ENCODE measurements around the gene TH. TPM values are rescaled to one million over a fixed set of nuclear protein-coding genes. Genes with fewer than 3 reads are reported as not detected.

Gene TH
- polyA plus RNA-seq, 1 donor from 2014 or later: 3.6 TPM

- Histone ChIP-seq H3K79me2 (replicated peaks; ENCODE audit: insufficient read depth, low read length) (no peaks in the 10 kb centered on the region), H3K27me3 (ENCODE audit: insufficient read depth, low read depth, low read length) (no peaks in the 10 kb centered on the region), H3K9ac (ENCODE audit: low read length) (no peak overlapping the region), H4K20me1 (ENCODE audit: insufficient read depth) (no peaks in the 10 kb centered on the region), H3K4me2 (ENCODE audit: low read length) (no peak overlapping the region), H3K9me3 (ENCODE audit: low read length) (no peaks in the 10 kb centered on the region), H3K4me3 (ENCODE audit: low read length) (no peak overlapping the region), H2AFZ (ENCODE audit: low read depth, low read length) (no peak overlapping the region), H3K36me3 (ENCODE audit: insufficient read depth, low read length) (no peaks in the 10 kb centered on the region), H3K27ac (ENCODE audit: low read length) (no peak overlapping the region), H3F3A (ENCODE audit: insufficient read depth, low read length, poor library complexity, severe bottlenecking) (no peaks in the 10 kb centered on the region), H3K9me2 (ENCODE audit: insufficient read depth, low read length) (no peaks in the 10 kb centered on the region)
- no peak for TF ChIP-seq RAD21 (conservative IDR thresholded peaks at IDR 0.05)
- no peak for TF ChIP-seq CTCF (IDR thresholded peaks at IDR 0.05; ENCODE audit: poor library complexity, severe bottlenecking)
- no peak for TF ChIP-seq SMC3 (conservative IDR thresholded peaks at IDR 0.05; ENCODE audit: poor library complexity)
- TF ChIP-seq EZH2 (IDR thresholded peaks at IDR 0.05; ENCODE audit: borderline replicate concordance, insufficient read depth, low read length, poor library complexity, severe bottlenecking): no peak
Measured at GRCh38 chr11:2175659-2176058, 4.0 kb upstream of the TH start.

GRCh38 chr11:2174361-2174760 is 2.7 kb upstream of the TH start:
- H3F3A ChIP-seq (ENCODE audit: insufficient read depth, low read length, poor library complexity, severe bottlenecking): no peaks in the 10 kb centered on the region
- no peak overlapping the region for H2AFZ ChIP-seq (ENCODE audit: low read depth, low read length)
- H3K9me2 ChIP-seq (ENCODE audit: insufficient read depth, low read length): no peaks in the 10 kb centered on the region
- H3K36me3 ChIP-seq (ENCODE audit: insufficient read depth, low read length): no peaks in the 10 kb centered on the region
- H3K4me2 ChIP-seq (ENCODE audit: low read length): no peak overlapping the region
- H3K9ac ChIP-seq (ENCODE audit: low read length): no peak overlapping the region
- no peaks in the 10 kb centered on the region for H3K9me3 ChIP-seq (ENCODE audit: low read length)
- no peaks in the 10 kb centered on the region for H3K79me2 ChIP-seq (replicated peaks; ENCODE audit: insufficient read depth, low read length)
- H3K27me3 ChIP-seq (ENCODE audit: insufficient read depth, low read depth, low read length): no peaks in the 10 kb centered on the region
- H3K27ac ChIP-seq (ENCODE audit: low read length): no peak overlapping the region
- H3K4me3 ChIP-seq (ENCODE audit: low read length): no peak overlapping the region
- no peak for TF ChIP-seq TAF1 (IDR thresholded peaks at IDR 0.05; ENCODE audit: low read depth)
- no peak for TF ChIP-seq REST (IDR thresholded peaks at IDR 0.05; ENCODE audit: borderline replicate concordance)
- no peak for TF ChIP-seq MXI1 (conservative IDR thresholded peaks at IDR 0.05; ENCODE audit: poor library complexity, severe bottlenecking)
- no peak for TF ChIP-seq RAD21 (conservative IDR thresholded peaks at IDR 0.05)
- no peak for TF ChIP-seq EZH2 (IDR thresholded peaks at IDR 0.05; ENCODE audit: borderline replicate concordance, insufficient read depth, low read length, poor library complexity, severe bottlenecking)
- no peak for TF ChIP-seq POLR2AphosphoS5 (IDR thresholded peaks at IDR 0.05)
- TF ChIP-seq SMC3 (conservative IDR thresholded peaks at IDR 0.05; ENCODE audit: poor library complexity): no peak
- TF ChIP-seq EP300 (conservative IDR thresholded peaks at IDR 0.05; ENCODE audit: poor library complexity, severe bottlenecking): no peak
- H4K20me1 ChIP-seq (ENCODE audit: insufficient read depth): no peaks in the 10 kb centered on the region

GRCh38 chr11:2173761-2174160 is 2.1 kb upstream of the TH start:
- no peak overlapping the region for H3K27ac ChIP-seq (ENCODE audit: low read length)

More at GRCh38 chr11:2173761-2174160, 2.1 kb upstream of the TH start:
- H3K9ac ChIP-seq (ENCODE audit: low read length): no peak overlapping the region
- no peaks in the 10 kb centered on the region for H3K9me2 ChIP-seq (ENCODE audit: insufficient read depth, low read length)
- no peaks in the 10 kb centered on the region for H4K20me1 ChIP-seq (ENCODE audit: insufficient read depth)
- no peak overlapping the region for H3K4me3 ChIP-seq (ENCODE audit: low read length)
- no peaks in the 10 kb centered on the region for H3F3A ChIP-seq (ENCODE audit: insufficient read depth, low read length, poor library complexity, severe bottlenecking)
- no peaks in the 10 kb centered on the region for H3K36me3 ChIP-seq (ENCODE audit: insufficient read depth, low read length)
- no peak overlapping the region for H2AFZ ChIP-seq (ENCODE audit: low read depth, low read length)
- H3K9me3 ChIP-seq (ENCODE audit: low read length): no peaks in the 10 kb centered on the region
- no peaks in the 10 kb centered on the region for H3K79me2 ChIP-seq (replicated peaks; ENCODE audit: insufficient read depth, low read length)
- no peak for TF ChIP-seq REST (IDR thresholded peaks at IDR 0.05; ENCODE audit: borderline replicate concordance)
- no peak for TF ChIP-seq RAD21 (conservative IDR thresholded peaks at IDR 0.05)
- TF ChIP-seq EP300 (conservative IDR thresholded peaks at IDR 0.05; ENCODE audit: poor library complexity, severe bottlenecking): no peak
- TF ChIP-seq MXI1 (conservative IDR thresholded peaks at IDR 0.05; ENCODE audit: poor library complexity, severe bottlenecking): no peak
- TF ChIP-seq SMC3 (conservative IDR thresholded peaks at IDR 0.05; ENCODE audit: poor library complexity): no peak
- no peak for TF ChIP-seq EZH2 (IDR thresholded peaks at IDR 0.05; ENCODE audit: borderline replicate concordance, insufficient read depth, low read length, poor library complexity, severe bottlenecking)
- no peak for TF ChIP-seq TAF1 (IDR thresholded peaks at IDR 0.05; ENCODE audit: low read depth)
- no peak for TF ChIP-seq CTCF (IDR thresholded peaks at IDR 0.05; ENCODE audit: poor library complexity, severe bottlenecking)
- TF ChIP-seq POLR2AphosphoS5 (IDR thresholded peaks at IDR 0.05): no peak
- H3K27me3 ChIP-seq (ENCODE audit: insufficient read depth, low read depth, low read length): no peaks in the 10 kb centered on the region
- H3K4me2 ChIP-seq (ENCODE audit: low read length): no peak overlapping the region
